ENCODE measurements around the gene ITGB2. TPM values are rescaled to one million over a fixed set of nuclear protein-coding genes. Genes with fewer than 3 reads are reported as not detected.

Gene ITGB2
- total and polyA plus RNA-seq, 12 donors: 6.3 to 249 (median 98.9) TPM

- H3K36me3 ChIP-seq (replicated peaks in 1 of 2): no peaks in the 10 kb centered on the region
- DNase-seq: no peak
- intact Hi-C loops (cut with DNase I): no loop called here
- TF ChIP-seq CTCF (IDR thresholded peaks at IDR 0.05) (no peak), POLR2A (IDR thresholded peaks at IDR 0.05) (no peak)
- H3K27ac ChIP-seq: no peak overlapping the region
- 91 to 93% (median 92%) methylated on average over 17 to 44 of the region's 44 CpGs for WGBS, 4 donors
- no peaks in the 10 kb centered on the region for H3K9me3 ChIP-seq (replicated peaks in 1 of 3)
- H3K4me1 ChIP-seq (replicated peaks in 1 of 2): peaks cover 2 to 6% of the 10 kb centered on the region in 2 donors
- H3K4me3 ChIP-seq: no peak overlapping the region
- no peaks in the 10 kb centered on the region for H3K27me3 ChIP-seq
Measured at GRCh38 chr21:44886113-44887075, 34.3 kb downstream of the ITGB2 start.

GRCh38 chr21:44885615-44886014, 35.1 kb downstream of the ITGB2 start:
- no peaks in the 10 kb centered on the region for H3K27me3 ChIP-seq
- intact Hi-C loops (cut with DNase I): no loop called here
- H3K9me3 ChIP-seq (replicated peaks in 1 of 3): no peaks in the 10 kb centered on the region
- WGBS, 4 donors: 82 to 85% (median 83%) methylated on average over 10 to 11 of the region's 11 CpGs
- no peak overlapping the region for H3K4me3 ChIP-seq
- no peak overlapping the region for H3K27ac ChIP-seq
- DNase-seq: no peak
- no peak for TF ChIP-seq POLR2A (IDR thresholded peaks at IDR 0.05)
- no peak for TF ChIP-seq CTCF (IDR thresholded peaks at IDR 0.05)
- H3K4me1 ChIP-seq (replicated peaks in 1 of 2): peaks cover 5 to 8% of the 10 kb centered on the region in 2 donors
- no peaks in the 10 kb centered on the region for H3K36me3 ChIP-seq (replicated peaks in 1 of 2)

DNA sequence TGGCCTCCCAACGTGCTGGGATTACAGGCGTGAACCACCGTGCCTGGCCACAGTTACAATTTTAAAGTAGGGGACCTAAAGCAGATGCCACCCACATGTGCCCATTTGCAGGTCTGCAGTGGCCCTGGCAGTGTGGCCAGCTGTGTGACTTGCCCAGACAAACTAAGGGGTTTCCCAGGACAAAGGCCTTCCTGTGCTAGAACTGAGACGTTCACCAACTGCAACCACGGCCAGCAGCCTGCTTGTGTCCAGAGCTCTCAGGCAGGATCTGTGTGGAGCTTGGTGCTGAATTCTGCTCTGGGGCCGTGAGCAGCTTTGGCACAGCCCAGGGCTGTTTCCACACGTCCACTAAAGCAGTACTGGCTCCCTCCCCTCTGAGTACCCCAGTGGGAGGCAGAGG, 36.6 kb downstream of the ITGB2 start:
- Histone ChIP-seq H3K27ac (no peak overlapping the region), H3K4me1 (replicated peaks in 1 of 2) (peaks cover 5 to 20% of the 10 kb centered on the region in 2 donors), H3K36me3 (replicated peaks in 1 of 2) (no peaks in the 10 kb centered on the region), H3K9me3 (replicated peaks in 1 of 3) (no peaks in the 10 kb centered on the region), H3K4me3 (no peak overlapping the region), H3K27me3 (no peaks in the 10 kb centered on the region)
- DNase-seq: no peak
- TF ChIP-seq CTCF (IDR thresholded peaks at IDR 0.05): no peak
- intact Hi-C loops (cut with DNase I): no loop called here
- 43 to 76% (median 64%) methylated on average over 2 to 7 of the region's 7 CpGs for WGBS, 4 donors

- Histone ChIP-seq H3K27ac (no peak overlapping the region), H3K9me3 (replicated peaks in 1 of 3) (no peaks in the 10 kb centered on the region), H3K27me3 (no peaks in the 10 kb centered on the region), H3K4me1 (replicated peaks in 1 of 2) (peaks cover 5 to 22% of the 10 kb centered on the region in 2 donors), H3K36me3 (replicated peaks in 1 of 2) (no peaks in the 10 kb centered on the region), H3K4me3 (no peak overlapping the region)
- 75 to 87% (median 82%) methylated on average over 3 to 11 of the region's 11 CpGs for WGBS, 4 donors
- no peak for TF ChIP-seq POLR2A (IDR thresholded peaks at IDR 0.05)
- DNase-seq: no peak
- intact Hi-C loops (cut with DNase I): no loop called here
Measured at GRCh38 chr21:44883250-44883649, 37.4 kb downstream of the ITGB2 start.
